Naive thymus-derived CD4-positive, alpha-beta T cell (primary cell): ENCODE results near the gene CABP7. TPM values are rescaled to one million over a fixed set of nuclear protein-coding genes. Genes with fewer than 3 reads are reported as not detected.

Experiments used
- ATAC-seq: fragments of 150-1000 bp; cut with Tn5 transposase; 2 replicates; pipeline ENCODE4 v1.10.0; 2021; ENCODE audit warnings: mild to moderate bottlenecking, moderate library complexity
- CTCF ChIA-PET: fragments of 350-600 bp; sonication (Branson Sonifier 250); formaldehyde crosslinking; loops from one replicate; lab custom pipeline; 2021; ENCODE audit warnings: antibody characterized with exemption; lab: Charles Lee
- POLR2A ChIA-PET: fragments of 350-600 bp; sonication (Branson Sonifier 250); formaldehyde crosslinking; loops from one replicate; lab custom pipeline; 2021; ENCODE audit warnings: antibody characterized with exemption, inconsistent platforms; lab: Charles Lee
- DNase-seq, 9 donors: peaks; one replicate each; pipeline versions ENCODE4 v3.0.0 to v3.0.0-alpha.2; 2020 to 2022; ENCODE audit warnings: mixed read lengths in 1 of 9
- H3K27ac ChIP-seq: one replicate; pipeline ENCODE4 v1.7.0; 2013; ENCODE audit warnings: mild to moderate bottlenecking, low read depth, low read length, moderate library complexity
- H3K27me3 ChIP-seq, 2 donors: one replicate each; pipeline ENCODE4 v1.7.0; 2013; ENCODE audit warnings: low read length in 2 of 2, mild to moderate bottlenecking in 2 of 2, moderate library complexity in 2 of 2; ENCODE audit not compliant: control insufficient read depth in 2 of 2, insufficient read depth in 2 of 2
- H3K36me3 ChIP-seq, 3 experiments: 1 replicate in 2 of 3; 2 replicates in 1 of 3; pipeline ENCODE4 v1.7.0; 2013; ENCODE audit warnings: low read length in 3 of 3, mild to moderate bottlenecking in 3 of 3, moderate library complexity in 1 of 3; ENCODE audit not compliant: insufficient read depth in 3 of 3, control insufficient read depth in 2 of 3
- H3K4me1 ChIP-seq, 2 donors: one replicate each; pipeline ENCODE4 v1.7.0; 2013; ENCODE audit warnings: low read length in 2 of 2, mild to moderate bottlenecking in 2 of 2, moderate library complexity in 1 of 2; ENCODE audit not compliant: control insufficient read depth in 2 of 2, insufficient read depth in 2 of 2
- H3K4me3 ChIP-seq: 2 replicates; pipeline ENCODE4 v1.7.0; 2013; ENCODE audit warnings: mild to moderate bottlenecking, low read length
- H3K9me3 ChIP-seq, 3 experiments: 1 replicate in 2 of 3; 2 replicates in 1 of 3; pipeline ENCODE4 v1.7.0; 2013; ENCODE audit warnings: low read length in 3 of 3; ENCODE audit not compliant: control insufficient read depth in 2 of 3
- H3K27ac Mint-ChIP-seq, 9 donors: one replicate each; pipeline ENCODE4 v1.8.0; 2020 to 2022; ENCODE audit warnings: mixed read lengths in 9 of 9, mild to moderate bottlenecking in 8 of 9, moderate library complexity in 5 of 9, inconsistent platforms in 2 of 9
- H3K27me3 Mint-ChIP-seq, 5 donors: one replicate each; pipeline ENCODE4 v1.8.0; 2021 to 2022; ENCODE audit warnings: mixed read lengths in 5 of 5, mild to moderate bottlenecking in 1 of 5
- H3K36me3 Mint-ChIP-seq, 5 donors: one replicate each; pipeline ENCODE4 v1.8.0; 2020 to 2022; ENCODE audit warnings: mixed read lengths in 5 of 5, mild to moderate bottlenecking in 3 of 5, inconsistent platforms in 1 of 5
- H3K4me1 Mint-ChIP-seq, 7 donors: one replicate each; pipeline ENCODE4 v1.8.0; 2020 to 2022; ENCODE audit warnings: mixed read lengths in 7 of 7, mild to moderate bottlenecking in 3 of 7, inconsistent platforms in 1 of 7
- H3K4me3 Mint-ChIP-seq, 10 donors: one replicate each; pipeline ENCODE4 v1.8.0; 2020 to 2022; ENCODE audit warnings: mild to moderate bottlenecking in 10 of 10, mixed read lengths in 10 of 10, moderate library complexity in 6 of 10, inconsistent platforms in 2 of 10
- H3K9me3 Mint-ChIP-seq, 11 donors: one replicate each; pipeline ENCODE4 v1.8.0; 2020 to 2022; ENCODE audit warnings: mixed read lengths in 11 of 11, mild to moderate bottlenecking in 4 of 11, inconsistent platforms in 1 of 11, moderate library complexity in 1 of 11
- intact Hi-C, 2 donors: fragments of 100-400 bp; cut with micrococcal nuclease; formaldehyde crosslinking; loops; one replicate each; pipeline ENCODE4 v1.15.1; 2023
- polyA plus RNA-seq, 2 donors: library from polyadenylated mRNA; unstranded; fragments of 300-500 nt; fragmentation: Illumina TruSeq; gene quantifications; one replicate each; pipeline ENCODE4 v1.2.3, GENCODE V29; 2021
- total RNA-seq, 6 experiments: library from RNA in 5 of 6; stranded (reverse) in 5 of 6; gene quantifications; 1 replicate in 5 of 6; 2 replicates in 1 of 6; pipeline ENCODE4 v1.2.3 and lab custom pipeline; 2021 to 2026

CABP7 gene
- total RNA-seq = under 1 TPM in 3 of 5 experiments, not detected in 2; 0.07 to 0.42 (median 0.22) TPM
- under 1 TPM in 1 of 2 donors, not detected in 1; 0.12 TPM for polyA plus RNA-seq
- 0.67 reads per million for total RNA-seq (lab: John Stamatoyannopoulos, UW)

- H3K9me3 ChIP-seq = no peaks in the 10 kb centered on the region
- no peaks in the 10 kb centered on the region for H3K4me1 ChIP-seq
- intact Hi-C loops = no loop called here
- H3K27me3 ChIP-seq = no peaks in the 10 kb centered on the region
- H3K4me3 Mint-ChIP-seq = peak within 1 kb of the TSS in 5 of 10 donors; percentile 10 to 71 (median 45)
- H3K36me3 Mint-ChIP-seq = no peaks in the 10 kb centered on the region
- no peaks in the 10 kb centered on the region for H3K4me1 Mint-ChIP-seq
- H3K27ac ChIP-seq = no peak within 1 kb of the TSS
- POLR2A ChIA-PET = no interaction called here
- CTCF ChIA-PET = no interaction called here
- ATAC-seq (no peak), DNase-seq (peak in 1 of 9 donors; percentile 34)
- no peak within 1 kb of the TSS for H3K4me3 ChIP-seq
- peaks cover 33 to 46% (median 40%) of the 10 kb centered on the region in 5 donors for H3K27me3 Mint-ChIP-seq
- no peaks in the 10 kb centered on the region for H3K36me3 ChIP-seq
- peaks cover 0 to 2% (median 0%) of the 10 kb centered on the region in 11 donors for H3K9me3 Mint-ChIP-seq
- no peak within 1 kb of the TSS for H3K27ac Mint-ChIP-seq
These were observed at the start of gene CABP7 for GRCh38 chr22:29719899-29720645. CABP7 (plus strand) TSS chr22:29720003; CDS start chr22:29720425, 422 bp downstream.

GRCh38 chr22:29670626-29671025, 49.2 kb upstream of the CABP7 start:
- Mint-ChIP-seq H3K9me3 (no peaks in the 10 kb centered on the region), H3K27me3 (no peaks in the 10 kb centered on the region), H3K4me3 (no peak overlapping the region), H3K27ac (no peak overlapping the region), H3K4me1 (peaks cover 0 to 7% (median 0%) of the 10 kb centered on the region in 7 donors), H3K36me3 (peaks cover 13 to 50% (median 20%) of the 10 kb centered on the region in 5 donors)
- no peak overlapping the region for H3K4me3 ChIP-seq
- DNase-seq (no peak), ATAC-seq (no peak)
- no peaks in the 10 kb centered on the region for H3K9me3 ChIP-seq
- peaks cover 9 to 84% (median 13%) of the 10 kb centered on the region in 3 experiments for H3K36me3 ChIP-seq
- ChIA-PET POLR2A (no interaction called here), CTCF (interaction anchor here (1.4 kb wide), 1 partner anchor 35 kb away, joined by 4 read pairs; no protein-coding TSS in a partner anchor)
- intact Hi-C loops = no loop called here
- no peaks in the 10 kb centered on the region for H3K27me3 ChIP-seq
- no peak overlapping the region for H3K27ac ChIP-seq
- H3K4me1 ChIP-seq = no peaks in the 10 kb centered on the region

- ChIA-PET CTCF (no interaction called here), POLR2A (no interaction called here)
- DNase-seq (no peak), ATAC-seq (no peak)
- H3K36me3 ChIP-seq = peaks cover 6 to 93% (median 12%) of the 10 kb centered on the region in 3 experiments
- no peak overlapping the region for H3K4me3 Mint-ChIP-seq
- H3K27ac ChIP-seq = no peak overlapping the region
- H3K4me1 Mint-ChIP-seq = peaks cover 0 to 7% (median 0%) of the 10 kb centered on the region in 7 donors
- no peaks in the 10 kb centered on the region for H3K27me3 Mint-ChIP-seq
- H3K4me3 ChIP-seq = no peak overlapping the region
- peaks cover 12 to 61% (median 34%) of the 10 kb centered on the region in 5 donors for H3K36me3 Mint-ChIP-seq
- H3K9me3 Mint-ChIP-seq = no peaks in the 10 kb centered on the region
- H3K4me1 ChIP-seq = no peaks in the 10 kb centered on the region
- no peaks in the 10 kb centered on the region for H3K9me3 ChIP-seq
- intact Hi-C loops = no loop called here
- no peaks in the 10 kb centered on the region for H3K27me3 ChIP-seq
- H3K27ac Mint-ChIP-seq = no peak overlapping the region
These were observed 46.3 kb upstream of the CABP7 start for GRCh38 chr22:29673361-29674066.

GRCh38 chr22:29674121-29674520, 45.7 kb upstream of the CABP7 start:
- Mint-ChIP-seq H3K27me3 (no peaks in the 10 kb centered on the region), H3K27ac (no peak overlapping the region), H3K9me3 (no peaks in the 10 kb centered on the region), H3K36me3 (peaks cover 14 to 58% (median 33%) of the 10 kb centered on the region in 5 donors), H3K4me3 (no peak overlapping the region), H3K4me1 (peaks cover 0 to 7% (median 0%) of the 10 kb centered on the region in 7 donors)
- ChIA-PET POLR2A (no interaction called here), CTCF (no interaction called here)
- Histone ChIP-seq H3K27me3 (no peaks in the 10 kb centered on the region), H3K9me3 (no peaks in the 10 kb centered on the region), H3K36me3 (peaks cover 6 to 93% (median 10%) of the 10 kb centered on the region in 3 experiments), H3K4me1 (no peaks in the 10 kb centered on the region), H3K4me3 (no peak overlapping the region), H3K27ac (no peak overlapping the region)
- intact Hi-C loops = no loop called here
- DNase-seq (no peak), ATAC-seq (no peak)

GRCh38 chr22:29679316-29679715, 40.5 kb upstream of the CABP7 start:
- intact Hi-C loops = no loop called here
- CTCF ChIA-PET = interaction anchor here (0.6 to 1.1 kb wide), 2 partner anchors 10 to 15 kb away, joined by 3 read pairs; no protein-coding TSS in a partner anchor
- Mint-ChIP-seq H3K4me3 (no peak overlapping the region), H3K4me1 (no peaks in the 10 kb centered on the region), H3K9me3 (no peaks in the 10 kb centered on the region), H3K36me3 (peaks cover 18 to 63% (median 33%) of the 10 kb centered on the region in 5 donors), H3K27me3 (no peaks in the 10 kb centered on the region), H3K27ac (no peak overlapping the region)
- Histone ChIP-seq H3K27ac (no peak overlapping the region), H3K36me3 (peaks cover 0 to 93% (median 6%) of the 10 kb centered on the region in 3 experiments), H3K9me3 (no peaks in the 10 kb centered on the region), H3K4me3 (no peak overlapping the region), H3K27me3 (no peaks in the 10 kb centered on the region), H3K4me1 (no peaks in the 10 kb centered on the region)
- POLR2A ChIA-PET = no interaction called here
- DNase-seq (no peak), ATAC-seq (no peak)

GRCh38 chr22:29683536-29683935, 36.3 kb upstream of the CABP7 start:
- DNase-seq = no peak
- H3K27me3 Mint-ChIP-seq = no peaks in the 10 kb centered on the region
- no peaks in the 10 kb centered on the region for H3K9me3 Mint-ChIP-seq
- Histone ChIP-seq H3K27me3 (no peaks in the 10 kb centered on the region), H3K4me3 (no peak overlapping the region), H3K9me3 (no peaks in the 10 kb centered on the region), H3K36me3 (peaks cover 0 to 86% (median 0%) of the 10 kb centered on the region in 3 experiments), H3K27ac (no peak overlapping the region), H3K4me1 (no peaks in the 10 kb centered on the region)
- H3K4me1 Mint-ChIP-seq = peaks cover 0 to 9% (median 0%) of the 10 kb centered on the region in 7 donors
- intact Hi-C loops = no loop called here
- H3K27ac Mint-ChIP-seq = no peak overlapping the region
- ATAC-seq = no peak
- CTCF ChIA-PET = no interaction called here
- POLR2A ChIA-PET = no interaction called here
- no peak overlapping the region for H3K4me3 Mint-ChIP-seq
- peaks cover 9 to 49% (median 18%) of the 10 kb centered on the region in 5 donors for H3K36me3 Mint-ChIP-seq
